HL-60 (cell line): ENCODE results near the gene CLDN6.

Experiments used
- GABPA ChIP-seq: IDR thresholded peaks from 2 replicates; pipeline ENCODE4 v1.6.1; 2012; ENCODE audit warnings: low read depth
- POLR2AphosphoS5 ChIP-seq: IDR thresholded peaks from 2 replicates; pipeline ENCODE4 v1.6.1; 2012; ENCODE audit warnings: low read depth
- REST ChIP-seq: IDR thresholded peaks from 2 replicates; pipeline ENCODE4 v1.6.1; 2012; ENCODE audit warnings: low read depth; ENCODE audit not compliant: insufficient replicate concordance
- SPI1 ChIP-seq: IDR thresholded peaks from 2 replicates; pipeline ENCODE4 v1.6.1; 2012; ENCODE audit warnings: low read depth, mild to moderate bottlenecking, borderline replicate concordance
- TF ChIP-seq, protein P1 (sequence below): IDR thresholded peaks from one replicate; pipeline ENCODE4 v1.5.1; 2011; ENCODE audit warnings: low read length, control low read depth, inconsistent platforms; ENCODE audit not compliant: insufficient read depth

DNA sequence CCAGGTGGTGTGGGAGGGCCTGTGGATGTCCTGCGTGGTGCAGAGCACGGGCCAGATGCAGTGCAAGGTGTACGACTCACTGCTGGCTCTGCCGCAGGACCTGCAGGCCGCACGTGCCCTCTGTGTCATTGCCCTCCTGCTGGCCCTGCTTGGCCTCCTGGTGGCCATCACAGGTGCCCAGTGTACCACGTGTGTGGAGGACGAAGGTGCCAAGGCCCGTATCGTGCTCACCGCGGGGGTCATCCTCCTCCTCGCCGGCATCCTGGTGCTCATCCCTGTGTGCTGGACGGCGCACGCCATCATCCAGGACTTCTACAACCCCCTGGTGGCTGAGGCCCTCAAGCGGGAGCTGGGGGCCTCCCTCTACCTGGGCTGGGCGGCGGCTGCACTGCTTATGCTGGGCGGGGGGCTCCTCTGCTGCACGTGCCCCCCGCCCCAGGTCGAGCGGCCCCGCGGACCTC is 4.5 kb downstream of the CLDN6 start:
- TF ChIP-seq, protein P1, sequence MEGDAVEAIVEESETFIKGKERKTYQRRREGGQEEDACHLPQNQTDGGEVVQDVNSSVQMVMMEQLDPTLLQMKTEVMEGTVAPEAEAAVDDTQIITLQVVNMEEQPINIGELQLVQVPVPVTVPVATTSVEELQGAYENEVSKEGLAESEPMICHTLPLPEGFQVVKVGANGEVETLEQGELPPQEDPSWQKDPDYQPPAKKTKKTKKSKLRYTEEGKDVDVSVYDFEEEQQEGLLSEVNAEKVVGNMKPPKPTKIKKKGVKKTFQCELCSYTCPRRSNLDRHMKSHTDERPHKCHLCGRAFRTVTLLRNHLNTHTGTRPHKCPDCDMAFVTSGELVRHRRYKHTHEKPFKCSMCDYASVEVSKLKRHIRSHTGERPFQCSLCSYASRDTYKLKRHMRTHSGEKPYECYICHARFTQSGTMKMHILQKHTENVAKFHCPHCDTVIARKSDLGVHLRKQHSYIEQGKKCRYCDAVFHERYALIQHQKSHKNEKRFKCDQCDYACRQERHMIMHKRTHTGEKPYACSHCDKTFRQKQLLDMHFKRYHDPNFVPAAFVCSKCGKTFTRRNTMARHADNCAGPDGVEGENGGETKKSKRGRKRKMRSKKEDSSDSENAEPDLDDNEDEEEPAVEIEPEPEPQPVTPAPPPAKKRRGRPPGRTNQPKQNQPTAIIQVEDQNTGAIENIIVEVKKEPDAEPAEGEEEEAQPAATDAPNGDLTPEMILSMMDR = no peak
- TF ChIP-seq POLR2AphosphoS5 (no peak), GABPA (no peak), SPI1 (no peak), REST (no peak)
